HG03460 (cell line): Measurements from ENCODE around the gene GPC4.
"Not testable (repeated sequence)": the region's sequence is repeated elsewhere in the genome, so short reads cannot be mapped to it uniquely, and the experiment has no call there.

ENCODE experiments used
- ATAC-seq: cut with Tn5 transposase; IDR thresholded peaks from one replicate; pipeline ENCODE4 v1.9.1; 2021; ENCODE audit not compliant: unreplicated experiment

The GPC4 gene

DNA sequence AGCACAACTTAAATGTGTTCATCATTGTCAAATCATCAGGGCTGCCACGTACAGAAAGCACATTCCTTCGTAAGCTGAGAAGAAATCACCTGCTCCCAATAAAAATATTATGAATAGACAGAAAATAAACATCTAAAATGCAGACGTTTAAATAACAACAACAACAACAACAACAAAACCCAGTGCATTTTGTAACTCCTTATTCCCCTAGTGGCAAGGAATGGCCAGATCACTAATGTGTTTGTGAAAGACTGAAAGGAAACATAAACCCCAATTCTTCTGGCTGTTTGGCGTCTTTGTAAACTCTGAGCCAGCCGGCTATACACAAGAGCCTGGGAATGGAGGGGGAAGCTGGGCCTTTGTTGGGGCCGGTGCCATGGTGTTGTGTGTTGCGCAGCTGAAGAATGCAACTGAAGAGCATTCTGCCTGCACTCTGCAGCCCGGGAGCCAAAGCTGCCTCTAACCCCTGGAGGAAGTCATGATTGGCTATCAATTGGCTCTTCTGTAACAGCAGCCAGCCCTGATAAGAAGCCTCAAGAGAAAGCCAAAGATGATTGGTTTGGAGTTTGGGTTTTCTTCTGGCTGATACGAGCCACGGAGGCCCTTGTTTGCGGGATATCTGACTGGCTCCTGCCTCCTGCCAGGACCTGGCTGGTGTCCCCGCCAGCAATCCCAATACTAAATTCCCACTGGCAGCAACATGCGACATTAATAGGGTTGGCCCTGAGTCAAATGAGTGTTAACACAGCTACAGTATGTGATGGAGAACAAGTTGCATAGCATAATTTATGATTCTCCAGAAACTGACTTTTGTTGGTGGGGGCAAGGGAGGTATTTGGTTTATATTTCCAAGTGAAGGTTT, 107.4 kb downstream of the GPC4 start:
- ATAC-seq, result no peak

DNA sequence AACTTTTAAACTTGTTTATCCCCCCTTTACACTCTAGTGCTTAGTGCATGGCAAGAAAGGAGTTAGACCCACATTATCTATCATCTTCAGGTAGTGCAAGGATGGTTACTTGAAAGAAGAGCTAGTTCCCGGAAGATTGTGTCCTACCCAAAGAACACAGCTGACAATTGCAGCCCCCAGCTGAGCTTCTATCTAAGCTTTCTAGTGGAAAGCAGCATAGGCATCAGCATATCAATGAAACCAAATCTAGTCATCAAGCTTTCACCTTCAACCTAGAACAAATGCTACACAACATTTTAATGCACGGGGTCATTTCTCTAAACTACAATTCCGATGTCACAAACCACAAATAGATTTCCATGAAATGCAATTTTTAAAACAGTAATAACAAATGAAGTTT, 108.2 kb downstream of the GPC4 start:
- no peak for ATAC-seq

DNA sequence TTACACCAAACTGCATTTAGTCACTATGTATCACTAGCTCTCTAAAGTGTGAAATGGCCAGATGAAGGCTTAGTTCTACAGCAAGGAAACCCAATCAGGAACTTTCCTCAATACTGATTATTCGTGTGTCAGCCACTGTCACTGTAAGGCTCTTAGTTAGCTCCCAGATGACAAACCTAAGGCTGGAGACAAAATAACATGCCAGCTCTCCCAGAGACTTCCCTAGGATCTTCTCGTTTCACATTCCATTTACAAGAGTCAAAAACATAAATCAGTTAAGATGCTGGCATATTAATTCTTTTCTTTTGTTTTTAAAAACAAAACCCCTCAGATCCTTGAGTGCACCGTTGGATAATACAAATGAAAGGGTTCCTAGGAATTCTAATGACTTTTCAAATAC, 109.0 kb downstream of the GPC4 start:
- no peak for ATAC-seq

DNA sequence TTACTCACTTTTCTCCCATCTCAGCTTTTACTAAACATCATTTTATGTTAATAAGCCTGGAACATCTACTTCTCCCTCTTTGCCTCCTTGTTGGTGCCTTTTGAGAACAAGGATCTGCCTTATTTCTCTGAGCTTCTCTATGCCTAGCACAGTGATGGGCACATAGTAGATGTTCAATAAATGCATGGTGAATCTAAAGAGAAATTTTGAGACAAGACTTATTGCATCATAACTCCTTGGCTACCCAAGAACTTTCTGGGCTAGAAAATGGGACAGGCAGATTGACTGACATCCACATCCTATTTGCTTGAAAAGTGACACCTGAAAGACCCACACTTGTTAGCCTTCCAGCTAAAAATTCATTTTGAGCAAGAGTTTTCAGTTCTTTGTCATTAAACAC, 109.9 kb downstream of the GPC4 start:
- no peak for ATAC-seq

DNA sequence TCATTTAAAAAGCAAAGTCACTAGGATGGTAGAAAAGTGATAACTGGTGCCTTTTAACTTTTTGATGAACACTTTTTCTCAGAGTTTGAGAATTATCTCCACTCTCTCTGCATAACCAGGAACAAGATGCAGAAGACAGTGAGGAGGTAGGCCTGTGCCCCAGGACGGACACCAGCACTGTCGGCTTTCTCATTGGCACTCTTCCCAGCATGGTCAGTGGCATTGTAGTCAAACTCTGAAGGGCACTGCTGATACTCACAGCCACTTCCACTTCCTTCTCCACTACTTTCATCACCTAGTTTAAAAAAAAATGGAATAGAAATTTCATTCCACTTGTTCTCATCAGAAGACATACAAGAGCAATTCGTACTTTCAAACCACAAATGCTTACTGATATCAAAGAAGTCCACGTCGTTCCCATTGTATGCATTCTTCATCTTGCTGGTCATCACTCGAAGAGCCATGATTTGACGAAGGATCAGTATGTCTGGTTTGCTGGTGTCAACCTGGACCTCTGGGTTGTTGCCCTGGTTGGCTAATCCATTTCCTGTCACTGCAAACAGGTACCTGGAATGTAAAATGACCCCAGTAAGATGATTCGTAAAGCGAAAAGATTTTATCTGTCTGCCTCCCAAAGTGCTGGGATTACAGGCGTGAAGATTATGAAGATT, 112.4 kb downstream of the GPC4 start:
- ATAC-seq, result no peak

DNA sequence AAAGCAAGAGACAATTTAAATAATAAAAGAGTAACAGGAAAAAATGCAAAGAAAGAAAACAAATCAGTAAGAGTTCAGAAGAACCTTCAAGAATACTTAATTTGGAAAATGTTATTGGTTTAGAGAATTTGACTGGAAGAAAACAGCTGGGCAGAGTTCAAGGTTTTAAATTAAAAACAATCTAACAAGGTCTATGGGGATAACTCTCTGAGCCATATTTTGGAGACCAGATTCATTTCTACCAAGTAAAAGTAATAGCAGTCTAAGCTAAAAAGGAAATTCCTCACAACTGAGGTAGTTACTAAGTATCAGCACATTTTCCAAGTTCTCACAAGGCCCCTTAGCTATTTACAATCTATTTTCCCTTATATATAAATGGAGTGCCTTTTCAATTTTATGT, 114.7 kb downstream of the GPC4 start:
- no peak for ATAC-seq

DNA sequence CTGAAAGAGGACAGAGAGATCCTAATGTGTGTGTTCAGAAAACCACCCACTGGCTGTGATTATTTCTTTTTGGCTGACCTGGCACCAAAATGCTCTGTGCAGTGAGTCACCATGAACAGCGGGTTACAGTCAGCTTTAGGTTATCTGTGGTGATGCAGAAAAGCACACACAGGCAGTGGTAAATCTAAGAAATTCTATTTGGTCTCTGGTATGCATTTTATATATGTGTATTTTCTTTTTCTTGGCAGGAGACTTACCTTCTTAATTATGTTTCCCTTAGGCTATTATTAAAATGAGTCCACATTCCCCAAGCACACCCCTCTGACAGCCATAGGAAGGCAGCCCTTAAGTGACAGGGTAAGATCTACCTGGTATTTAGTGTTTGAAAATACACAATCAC, 118.0 kb downstream of the GPC4 start:
- ATAC-seq, result no peak

DNA sequence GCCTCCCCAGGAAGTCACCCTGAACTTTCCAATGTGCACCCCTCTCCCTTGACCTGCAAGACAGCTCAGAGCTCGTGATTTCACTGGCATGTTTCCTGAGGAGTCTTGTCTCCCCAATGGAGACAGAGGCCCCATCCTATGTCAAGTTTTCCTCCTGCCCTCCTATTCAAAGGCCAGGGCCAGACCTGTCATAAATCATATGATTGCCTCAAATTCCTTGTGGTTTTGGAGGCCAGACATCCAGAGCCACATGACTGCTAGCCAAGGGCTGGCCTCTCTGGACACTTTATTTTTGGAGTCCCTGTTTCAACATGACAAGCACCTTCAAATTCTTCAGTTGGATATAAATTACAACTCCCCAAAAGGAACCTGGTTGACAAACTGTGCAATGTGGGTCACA, 121.2 kb downstream of the GPC4 start:
- no peak for ATAC-seq

DNA sequence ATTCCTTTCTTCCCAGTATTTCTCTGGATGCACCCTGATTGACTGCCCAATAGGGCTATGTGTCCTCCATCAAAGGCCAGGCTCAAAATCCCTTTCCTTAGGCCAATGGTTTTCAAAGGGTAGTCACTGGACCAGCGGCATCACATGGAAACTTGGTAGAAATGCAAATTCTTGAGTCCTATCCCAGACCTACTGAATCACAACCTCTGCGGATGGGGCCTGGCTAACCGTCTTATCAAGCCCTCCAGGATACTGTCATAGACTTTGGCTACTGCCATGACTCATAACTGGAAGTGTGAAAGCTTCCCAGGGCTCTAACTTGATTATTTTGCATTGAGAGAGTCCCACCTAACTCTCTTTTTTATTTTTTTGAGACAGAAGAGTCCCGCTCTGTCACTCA, 125.2 kb downstream of the GPC4 start:
- no peak for ATAC-seq

DNA sequence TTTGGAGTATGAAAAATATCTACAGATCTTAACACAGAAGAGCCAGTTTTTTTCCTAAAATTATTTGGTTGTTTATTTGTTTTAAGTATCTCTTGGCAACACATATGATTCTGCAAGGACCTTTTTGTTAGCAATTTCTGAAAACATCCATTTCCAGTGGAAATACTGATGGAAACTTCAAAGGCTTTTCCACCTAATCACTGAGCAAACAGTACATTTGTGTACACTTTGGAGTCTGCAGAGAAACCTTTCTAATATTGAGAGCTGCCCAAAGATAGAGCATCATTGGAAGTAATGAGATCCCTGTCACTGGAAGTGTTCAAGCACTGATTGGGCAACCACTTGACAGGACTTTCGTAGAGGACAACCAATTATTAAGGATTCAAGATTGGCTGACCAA, 127.4 kb downstream of the GPC4 start:
- no peak for ATAC-seq

DNA sequence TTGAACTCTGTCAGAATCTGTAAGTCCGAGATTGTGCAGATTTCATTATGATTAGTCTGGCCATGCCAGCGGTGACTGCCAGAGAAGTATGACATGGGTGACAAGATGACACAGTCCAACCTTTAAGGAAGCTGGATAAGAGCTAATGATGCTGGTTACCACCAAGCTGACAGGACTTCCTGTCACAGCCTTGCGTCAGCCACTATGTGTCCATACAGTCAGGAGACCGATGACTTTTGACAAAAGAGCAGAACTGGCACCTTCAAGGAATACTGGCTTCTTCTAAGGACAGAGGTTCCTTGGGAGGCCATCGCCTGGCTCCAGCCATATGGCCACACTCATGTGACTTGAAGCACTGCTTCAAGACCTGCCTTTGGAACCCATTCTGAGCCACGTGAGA, 129.9 kb downstream of the GPC4 start:
- no peak for ATAC-seq

DNA sequence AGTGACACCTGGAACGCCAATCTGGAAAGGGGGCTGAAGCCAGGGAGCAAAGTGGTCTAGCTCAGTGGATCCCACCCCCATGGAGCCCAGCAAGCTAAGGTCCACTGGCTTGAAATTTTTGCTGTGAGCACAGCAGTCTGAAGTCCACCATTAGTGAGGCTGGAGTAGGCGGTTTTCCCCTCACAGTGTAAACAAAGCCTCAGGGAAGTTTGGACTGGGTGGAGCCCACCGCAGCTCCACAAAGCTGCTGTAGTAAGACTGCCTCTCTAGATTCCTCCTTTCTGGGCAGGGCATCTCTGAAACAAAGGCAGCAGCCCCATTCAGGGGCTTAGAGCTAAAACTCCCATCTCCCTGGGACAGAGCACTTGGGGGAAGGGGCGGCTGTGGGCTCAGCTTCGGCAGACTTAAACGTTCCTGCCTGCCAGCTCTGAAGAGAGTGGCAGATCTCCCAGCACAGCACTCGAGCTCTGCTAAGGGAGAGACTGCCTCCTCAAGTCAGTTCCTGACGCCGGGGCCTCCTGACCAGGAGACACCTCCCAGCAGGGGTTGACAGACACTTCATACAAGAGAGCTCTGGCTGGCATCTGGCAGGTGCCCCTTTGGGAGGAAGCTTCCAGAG, 136.1 kb downstream of the GPC4 start:
- not testable (repeated sequence) for ATAC-seq

DNA sequence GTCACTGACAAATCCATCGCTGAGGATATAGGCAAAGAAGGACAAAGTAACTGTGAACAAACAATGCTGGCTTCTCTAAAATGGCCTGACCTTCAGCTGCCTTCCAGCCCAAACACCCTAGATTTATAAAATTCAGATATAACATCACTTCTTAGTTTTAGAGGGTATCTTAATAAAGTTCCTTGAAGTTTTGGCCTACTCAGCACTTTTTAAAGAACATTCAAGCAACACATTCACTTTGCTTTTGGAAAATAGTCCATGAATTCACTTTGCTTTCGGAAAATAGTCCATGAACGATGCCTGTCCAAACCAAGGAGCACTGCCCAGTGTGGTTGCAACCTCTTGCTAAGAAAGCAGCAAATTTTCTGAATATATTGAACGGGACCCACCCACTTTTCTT, 142.1 kb downstream of the GPC4 start:
- ATAC-seq, result no peak

DNA sequence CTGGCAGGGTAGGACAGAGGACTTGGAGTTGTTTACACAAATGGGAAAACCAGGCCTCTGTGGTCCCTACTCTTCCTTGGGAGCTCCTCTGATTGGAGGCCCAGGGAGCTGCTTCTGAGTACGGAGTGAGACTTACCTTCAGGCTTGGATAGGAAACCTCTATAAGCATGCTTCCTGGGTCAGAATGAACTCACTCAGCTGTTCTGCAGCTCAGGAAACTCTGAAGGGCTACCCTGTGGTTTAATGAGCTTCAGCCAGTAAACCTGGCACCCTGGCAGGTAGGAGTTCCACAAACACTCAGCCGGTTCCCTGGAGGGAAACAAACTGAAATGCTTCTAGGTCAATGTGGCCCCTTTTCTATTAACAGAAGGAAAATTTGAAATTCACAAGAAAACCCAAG, 146.1 kb downstream of the GPC4 start:
- no peak for ATAC-seq

DNA sequence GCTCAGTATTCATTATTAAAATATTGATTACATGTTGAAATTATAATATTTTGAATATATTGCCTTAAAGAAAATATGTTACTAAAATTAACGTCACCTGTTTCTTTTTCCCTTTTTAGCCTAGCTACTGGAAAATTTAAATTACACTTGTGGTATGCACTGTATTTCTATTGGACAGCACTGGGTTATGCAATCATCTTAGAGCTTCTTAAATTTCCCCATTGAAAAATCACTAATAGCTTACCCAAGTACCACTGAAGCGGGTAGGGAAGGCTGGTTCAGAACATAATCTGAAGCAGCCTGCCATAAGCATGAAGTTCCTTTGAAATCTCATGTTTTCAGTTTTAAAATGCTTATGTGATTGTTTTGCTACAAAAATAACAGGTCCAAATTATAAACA, 147.7 kb downstream of the GPC4 start:
- no peak for ATAC-seq

DNA sequence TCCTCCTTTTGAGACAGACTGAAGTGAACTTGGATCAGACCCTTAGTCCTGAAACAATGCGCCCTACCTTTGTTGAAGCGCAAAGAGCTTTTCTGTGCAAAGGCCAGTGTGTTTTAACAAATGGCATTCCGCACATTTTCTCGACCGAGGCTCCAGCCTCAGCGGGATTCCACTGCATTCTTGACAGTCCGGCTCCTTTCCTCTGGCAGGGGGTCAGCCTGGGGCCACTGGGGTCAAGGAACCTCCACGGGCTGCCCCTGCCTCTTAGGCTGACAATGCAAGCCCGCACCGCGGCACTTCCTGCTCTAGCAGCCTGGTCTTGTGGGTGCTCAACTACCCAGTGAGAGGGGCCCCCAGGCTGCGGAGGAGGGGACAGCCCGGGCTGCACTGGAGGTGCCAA, 150.0 kb downstream of the GPC4 start:
- no peak for ATAC-seq

DNA sequence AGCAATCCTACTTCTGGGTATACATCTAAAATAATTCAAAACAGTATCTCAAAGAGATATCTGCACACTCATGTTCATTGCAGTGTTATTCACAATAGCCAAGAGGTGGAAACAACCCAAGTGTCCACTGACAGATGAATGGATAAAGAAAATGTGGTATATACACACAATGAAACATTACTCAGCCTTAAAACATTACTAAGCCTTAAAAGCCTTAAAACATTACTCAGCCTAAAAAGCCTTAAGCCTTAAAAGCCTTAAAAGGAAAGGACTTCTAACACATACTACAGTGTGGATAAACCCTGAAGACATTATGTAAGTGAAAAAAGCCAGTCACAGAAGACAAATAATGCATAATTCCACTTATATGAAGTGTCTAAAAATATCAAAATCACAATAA, 156.8 kb downstream of the GPC4 start:
- no peak for ATAC-seq

DNA sequence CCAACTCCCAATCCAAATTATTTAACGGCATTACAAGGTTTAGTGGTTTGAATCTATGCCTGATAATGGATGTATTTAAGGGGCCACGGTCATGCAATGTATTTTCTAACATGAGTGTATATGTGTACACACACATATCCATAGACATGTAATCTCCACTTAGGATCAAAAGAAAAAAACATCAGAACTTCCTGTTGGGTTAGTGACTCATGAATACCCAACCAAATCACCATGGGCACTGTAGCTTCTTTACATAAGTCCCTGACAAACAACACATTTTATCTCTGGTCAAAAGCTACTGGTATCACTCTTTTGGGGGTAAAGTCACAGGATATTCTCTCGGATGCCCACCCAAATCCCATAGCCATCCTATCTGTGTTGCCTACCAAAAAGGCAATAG, 160.6 kb downstream of the GPC4 start:
- ATAC-seq, result no peak

DNA sequence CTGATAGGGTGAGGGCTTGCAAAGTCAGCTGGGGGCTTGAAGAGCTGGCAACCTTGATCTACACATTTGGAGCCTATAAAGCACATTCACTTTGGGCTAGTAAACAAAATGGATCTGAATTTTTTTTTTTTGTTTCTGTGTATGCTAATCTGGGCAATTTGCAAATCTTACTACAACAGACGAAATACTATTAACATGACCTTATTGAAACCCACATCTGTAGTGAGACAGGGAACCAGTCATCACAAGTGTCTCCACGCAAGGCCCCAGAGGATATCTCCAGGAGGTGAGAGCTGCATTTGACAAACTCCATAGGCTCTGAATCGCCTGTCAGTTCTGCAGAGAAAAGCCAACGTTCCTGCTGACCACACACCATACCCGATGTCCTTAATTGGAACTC, 164.1 kb downstream of the GPC4 start:
- ATAC-seq, result no peak

DNA sequence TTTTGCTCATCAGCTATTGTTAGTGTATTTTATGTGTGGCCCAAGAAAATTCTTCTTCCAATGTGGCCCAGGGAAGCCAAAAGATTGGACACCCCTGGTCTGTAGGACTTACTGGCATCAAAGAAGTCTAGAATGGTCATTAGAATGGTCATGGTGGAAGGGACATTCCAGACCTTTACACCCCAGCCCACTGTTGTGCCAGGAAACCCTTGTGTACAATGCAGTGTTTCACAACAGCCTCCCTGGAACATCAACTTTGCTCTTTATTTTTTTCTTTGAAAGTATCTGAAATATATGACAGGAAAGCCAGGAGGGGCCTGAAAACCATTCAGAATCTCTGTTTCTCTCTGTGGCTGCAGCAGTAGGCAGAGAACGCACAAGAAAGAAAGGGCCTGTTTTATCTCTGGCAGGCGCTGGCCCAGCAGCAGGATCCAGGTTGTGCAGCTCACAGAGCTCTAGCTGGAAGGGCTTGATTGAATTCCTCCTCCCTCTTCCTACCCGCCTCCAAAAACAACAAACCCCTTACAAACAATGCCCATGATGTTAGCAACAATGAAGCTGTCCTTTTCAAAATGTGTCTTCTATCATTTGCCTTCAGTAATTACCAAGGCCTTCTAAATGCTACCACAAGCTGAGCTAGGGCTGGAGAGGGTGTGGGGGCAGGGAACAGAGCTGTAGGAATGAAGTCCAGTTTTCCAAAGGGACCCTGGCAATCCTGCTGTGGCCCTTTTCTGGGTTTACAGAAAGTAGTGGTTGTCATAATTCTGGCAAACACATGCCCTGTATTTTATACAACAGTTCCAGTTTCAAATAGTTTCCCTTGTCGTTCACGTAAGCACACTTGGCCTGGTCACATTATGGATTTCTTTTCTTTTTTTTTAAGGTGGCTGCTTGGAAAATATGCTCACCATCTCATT, 164.8 kb downstream of the GPC4 start:
- no peak for ATAC-seq
